Aorta (tissue), 5 donors: ENCODE results near the gene PLBD1. TPM values are rescaled to one million over a fixed set of nuclear protein-coding genes. Genes with fewer than 3 reads are reported as not detected.

Experiments
- ATAC-seq: fragments of 200-7000 bp; cut with Tn5 transposase; one replicate; pipeline ENCODE4 v1.9.1; 2022; ENCODE audit warnings: moderate library complexity; ENCODE audit not compliant: low FRiP score
- DNase-seq, 2 donors: peaks; one replicate each; pipeline ENCODE4 v3.0.0-alpha.2; 2020
- H3K27ac ChIP-seq, 2 donors: one replicate each; pipeline ENCODE4 v1.5.1; 2013; ENCODE audit warnings: low read length in 2 of 2, mild to moderate bottlenecking in 2 of 2, moderate library complexity in 2 of 2, control low read depth in 1 of 2, inconsistent platforms in 1 of 2, low read depth in 1 of 2
- H3K27me3 ChIP-seq, 2 donors: one replicate each; pipeline ENCODE4 v1.6.1; 2013; ENCODE audit warnings: control low read depth in 1 of 2, low read length in 1 of 2, mild to moderate bottlenecking in 1 of 2, moderate library complexity in 1 of 2; ENCODE audit not compliant: insufficient read depth in 2 of 2, control insufficient read depth in 1 of 2
- H3K36me3 ChIP-seq, 2 donors: one replicate each; pipeline ENCODE4 v1.6.1; 2013; ENCODE audit warnings: control low read depth in 1 of 2, low read length in 1 of 2, mild to moderate bottlenecking in 1 of 2; ENCODE audit not compliant: insufficient read depth in 2 of 2, control insufficient read depth in 1 of 2
- H3K4me1 ChIP-seq, 2 donors: one replicate each; pipeline ENCODE4 v1.6.1; 2013; ENCODE audit warnings: low read length in 2 of 2, control low read depth in 1 of 2, mild to moderate bottlenecking in 1 of 2, moderate library complexity in 1 of 2; ENCODE audit not compliant: insufficient read depth in 2 of 2, control insufficient read depth in 1 of 2
- H3K4me3 ChIP-seq, 2 donors: one replicate each; pipeline ENCODE4 v1.5.1; 2013; ENCODE audit warnings: low read length in 2 of 2, control low read depth in 1 of 2, mild to moderate bottlenecking in 1 of 2
- H3K9me3 ChIP-seq: one replicate; pipeline ENCODE4 v1.6.1; 2013; ENCODE audit warnings: mild to moderate bottlenecking, low read length; ENCODE audit not compliant: control insufficient read depth
- WGBS, 2 donors: extraction: QIAGEN DNeasy Blood & Tissue Kit; methylation state at CpG; one replicate each; pipeline ENCODE4 v1.1.7; 2013; 5-methylcytosine and 5-hydroxymethylcytosine counted together
- intact Hi-C, 2 donors: fragments of 100-400 bp; cut with DNase I; formaldehyde crosslinking; loops; one replicate each; pipeline versions ENCODE4 v1.14.2 to v1.15.0; 2022
- long read RNA-seq, 2 donors: library from polyadenylated mRNA; unstranded; transcript quantifications; one replicate each; pipeline ENCODE4 v2.0.0, GENCODE V29; 2020 to 2021
- polyA plus RNA-seq, 2 donors: library from polyadenylated mRNA; stranded (reverse); fragments of 200-250 nt; gene quantifications; one replicate each; pipeline ENCODE4 v1.2.3, GENCODE V29; 2013
- total RNA-seq, 2 donors: library from RNA; stranded (reverse); fragmentation: NEBNext Ultra II Directional; extraction: Animal tissue kit (Norgen Biotek cat#: 25700); gene quantifications; one replicate each; pipeline ENCODE4 v1.2.1, GENCODE V29; 2021
- donor health status: healthy with polysubstance abuse.
- donor health status: Bipolar disorder and iron deficiency.
- donor health status: DM: no; HTN: no; CAD: no.
- donor health status: DM: no; HTN: no; CAD: no.
- donor health status: DM: yes; HTN: yes; CAD: no.

The PLBD1 gene
- total RNA-seq (10 to 100 TPM; 11.6 to 24.8 TPM), polyA plus RNA-seq (1 to 10 TPM; 3.0 to 6.3 TPM)
- long read RNA-seq, donor 1, transcript PLBD1-201 (11 exons, 2,426 nt), result major isoform, 109 of 118 reads
- long read RNA-seq, donor 1, partial matches to known transcripts, result 5 of 118 reads
- long read RNA-seq, donor 1, other reads (novel, unspliced or antisense), result 4 of 118 reads
- long read RNA-seq, donor 2, transcript PLBD1-201 (11 exons, 2,426 nt), result major isoform, 15 of 16 reads
- long read RNA-seq, donor 2, partial matches to known transcripts, result 1 of 16 reads
- long read RNA-seq, donor 2, other reads (novel, unspliced or antisense), result 0 of 16 reads

- 5 to 7% methylated on average over 67 to 76 of the region's 76 CpGs for WGBS, 2 donors
These were observed at the start of gene PLBD1 for GRCh38 chr12:14567351-14568162. Gene PLBD1 (minus strand): TSS chr12:14567883. CDS start chr12:14567696, 187 bp downstream.

GRCh38 chr12:14614704-14615121 lies 47.0 kb upstream of the PLBD1 start:
- Histone ChIP-seq H3K27me3 (no peaks in the 10 kb centered on the region), H3K4me3 (no peak overlapping the region), H3K9me3 (no peaks in the 10 kb centered on the region), H3K36me3 (no peaks in the 10 kb centered on the region), H3K27ac (no peak overlapping the region), H3K4me1 (peaks cover 0 to 2% of the 10 kb centered on the region in 2 donors)
- 77 to 85% methylated on average over 3 of the region's 3 CpGs for WGBS, 2 donors
- ATAC-seq (no peak), DNase-seq (no peak)
- intact Hi-C loops, result loop anchor here in 1 of 2 donors (5.0 kb wide), 1 partner anchor 377 kb away; no protein-coding TSS in a partner anchor

More at GRCh38 chr12:14567351-14568162, at the start of gene PLBD1:
- no peak within 1 kb of the TSS for H3K27ac ChIP-seq
- ATAC-seq (peak; percentile 83), DNase-seq (peak; percentile 85 to 88)
- no peaks in the 10 kb centered on the region for H3K27me3 ChIP-seq
- intact Hi-C loops, result no loop called here
- H3K4me1 ChIP-seq, result no peaks in the 10 kb centered on the region
- H3K36me3 ChIP-seq, result no peaks in the 10 kb centered on the region
- no peaks in the 10 kb centered on the region for H3K9me3 ChIP-seq
- H3K4me3 ChIP-seq, result peak within 1 kb of the TSS; percentile 8 to 35

- no peak for DNase-seq
- intact Hi-C loops, result no loop called here
- 86 to 94% methylated on average over 1 of the region's 1 CpG for WGBS, 2 donors
- Histone ChIP-seq H3K4me1 (peaks cover 0 to 2% of the 10 kb centered on the region in 2 donors), H3K4me3 (no peak overlapping the region), H3K27me3 (no peaks in the 10 kb centered on the region), H3K27ac (peak overlapping the region; percentile 2 to 3), H3K36me3 (no peaks in the 10 kb centered on the region), H3K9me3 (no peaks in the 10 kb centered on the region)
- no peak for ATAC-seq
These were observed 46.0 kb upstream of the PLBD1 start for GRCh38 chr12:14613718-14614117.

- Histone ChIP-seq H3K4me1 (peaks cover 0 to 2% of the 10 kb centered on the region in 2 donors), H3K36me3 (no peaks in the 10 kb centered on the region), H3K4me3 (no peak overlapping the region), H3K9me3 (no peaks in the 10 kb centered on the region), H3K27ac (peak overlapping the region in 1 of 2 donors; percentile 3), H3K27me3 (no peaks in the 10 kb centered on the region)
- intact Hi-C loops, result no loop called here
- ATAC-seq (no peak), DNase-seq (no peak)
- WGBS, 2 donors, result 3 to 6% methylated on average over 3 of the region's 3 CpGs
These were observed 45.3 kb upstream of the PLBD1 start for GRCh38 chr12:14612898-14613445.

- H3K9me3 ChIP-seq, result no peaks in the 10 kb centered on the region
- H3K36me3 ChIP-seq, result no peaks in the 10 kb centered on the region
- no peak overlapping the region for H3K4me3 ChIP-seq
- no peaks in the 10 kb centered on the region for H3K27me3 ChIP-seq
- intact Hi-C loops, result no loop called here
- WGBS, 2 donors, result 95 to 96% methylated on average over 3 of the region's 3 CpGs
- H3K27ac ChIP-seq, result no peak overlapping the region
- peaks cover 0 to 2% of the 10 kb centered on the region in 2 donors for H3K4me1 ChIP-seq
- no peak for ATAC-seq
- DNase-seq, result no peak
These were observed 44.6 kb upstream of the PLBD1 start for GRCh38 chr12:14612250-14612649.

- Histone ChIP-seq H3K9me3 (no peaks in the 10 kb centered on the region), H3K27ac (no peak overlapping the region), H3K4me3 (no peak overlapping the region), H3K36me3 (no peaks in the 10 kb centered on the region), H3K4me1 (peaks cover 0 to 2% of the 10 kb centered on the region in 2 donors), H3K27me3 (no peaks in the 10 kb centered on the region)
- intact Hi-C loops, result no loop called here
- ATAC-seq, result no peak
- no peak for DNase-seq
- WGBS, 2 donors, result 96 to 98% methylated on average over 3 of the region's 3 CpGs
These were observed 44.0 kb upstream of the PLBD1 start for GRCh38 chr12:14611640-14612203.

- intact Hi-C loops, result no loop called here
These were observed 39.9 kb upstream of the PLBD1 start for GRCh38 chr12:14607568-14607967.

GRCh38 chr12:14605401-14605989 lies 37.8 kb upstream of the PLBD1 start:
- Histone ChIP-seq H3K27me3 (no peaks in the 10 kb centered on the region), H3K36me3 (no peaks in the 10 kb centered on the region), H3K27ac (no peak overlapping the region), H3K9me3 (no peaks in the 10 kb centered on the region), H3K4me3 (no peak overlapping the region), H3K4me1 (no peaks in the 10 kb centered on the region)
- ATAC-seq (no peak), DNase-seq (no peak)
- intact Hi-C loops, result no loop called here
- 78 to 85% methylated on average over 3 of the region's 3 CpGs for WGBS, 2 donors

More at GRCh38 chr12:14607568-14607967, 39.9 kb upstream of the PLBD1 start:
- H3K9me3 ChIP-seq, result no peaks in the 10 kb centered on the region
- no peaks in the 10 kb centered on the region for H3K4me1 ChIP-seq
- DNase-seq (no peak), ATAC-seq (no peak)
- no peaks in the 10 kb centered on the region for H3K36me3 ChIP-seq
- no peak overlapping the region for H3K4me3 ChIP-seq
- H3K27me3 ChIP-seq, result no peaks in the 10 kb centered on the region
- no peak overlapping the region for H3K27ac ChIP-seq
